Subcutaneous adipose tissue (tissue), 4 donors: ENCODE results near the gene PTDSS2. TPM values are rescaled to one million over a fixed set of nuclear protein-coding genes. Genes with fewer than 3 reads are reported as not detected.

Source experiments
- CTCF ChIP-seq: fragments of 450-650 bp; IDR thresholded peaks from one replicate; pipeline ENCODE4 v1.5.1; 2016; ENCODE audit warnings: low read depth, mild to moderate bottlenecking, control low read depth, antibody characterized with exemption, moderate library complexity
- total RNA-seq, 4 donors: library from RNA; depleted of rRNA; stranded (reverse); fragments of >200 nt; gene quantifications; one replicate each; pipeline ENCODE4 v1.1.0, GENCODE V29; 2016

Gene PTDSS2
- total RNA-seq, 4 donors from 2014 or later = 19.1 to 77.6 (median 26.2) TPM

GRCh38 chr11:459511-460220 is 9.6 kb downstream of the PTDSS2 start:
- no peak for TF ChIP-seq CTCF

GRCh38 chr11:460331-461199 is 10.5 kb downstream of the PTDSS2 start:
- TF ChIP-seq CTCF = no peak

GRCh38 chr11:461626-462025 is 11.5 kb downstream of the PTDSS2 start:
- no peak for TF ChIP-seq CTCF

GRCh38 chr11:462107-462890 is 12.2 kb downstream of the PTDSS2 start:
- no peak for TF ChIP-seq CTCF

GRCh38 chr11:464316-464715 is 14.2 kb downstream of the PTDSS2 start:
- no peak for TF ChIP-seq CTCF

- TF ChIP-seq CTCF = no peak
Measured at GRCh38 chr11:465896-466530, 15.9 kb downstream of the PTDSS2 start.
